HG02970 (cell line): Measurements from ENCODE around the gene MMP8.
"Not testable (repeated sequence)": the region's sequence is repeated elsewhere in the genome, so short reads cannot be mapped to it uniquely, and the experiment has no call there.

Experiments used
- ATAC-seq: cut with Tn5 transposase; IDR thresholded peaks from one replicate; pipeline ENCODE4 v1.9.1; 2021; ENCODE audit warnings: mild to moderate bottlenecking, moderate library complexity, moderate number of reproducible peaks; ENCODE audit not compliant: unreplicated experiment, low FRiP score

Gene MMP8, protein sequence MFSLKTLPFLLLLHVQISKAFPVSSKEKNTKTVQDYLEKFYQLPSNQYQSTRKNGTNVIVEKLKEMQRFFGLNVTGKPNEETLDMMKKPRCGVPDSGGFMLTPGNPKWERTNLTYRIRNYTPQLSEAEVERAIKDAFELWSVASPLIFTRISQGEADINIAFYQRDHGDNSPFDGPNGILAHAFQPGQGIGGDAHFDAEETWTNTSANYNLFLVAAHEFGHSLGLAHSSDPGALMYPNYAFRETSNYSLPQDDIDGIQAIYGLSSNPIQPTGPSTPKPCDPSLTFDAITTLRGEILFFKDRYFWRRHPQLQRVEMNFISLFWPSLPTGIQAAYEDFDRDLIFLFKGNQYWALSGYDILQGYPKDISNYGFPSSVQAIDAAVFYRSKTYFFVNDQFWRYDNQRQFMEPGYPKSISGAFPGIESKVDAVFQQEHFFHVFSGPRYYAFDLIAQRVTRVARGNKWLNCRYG

DNA sequence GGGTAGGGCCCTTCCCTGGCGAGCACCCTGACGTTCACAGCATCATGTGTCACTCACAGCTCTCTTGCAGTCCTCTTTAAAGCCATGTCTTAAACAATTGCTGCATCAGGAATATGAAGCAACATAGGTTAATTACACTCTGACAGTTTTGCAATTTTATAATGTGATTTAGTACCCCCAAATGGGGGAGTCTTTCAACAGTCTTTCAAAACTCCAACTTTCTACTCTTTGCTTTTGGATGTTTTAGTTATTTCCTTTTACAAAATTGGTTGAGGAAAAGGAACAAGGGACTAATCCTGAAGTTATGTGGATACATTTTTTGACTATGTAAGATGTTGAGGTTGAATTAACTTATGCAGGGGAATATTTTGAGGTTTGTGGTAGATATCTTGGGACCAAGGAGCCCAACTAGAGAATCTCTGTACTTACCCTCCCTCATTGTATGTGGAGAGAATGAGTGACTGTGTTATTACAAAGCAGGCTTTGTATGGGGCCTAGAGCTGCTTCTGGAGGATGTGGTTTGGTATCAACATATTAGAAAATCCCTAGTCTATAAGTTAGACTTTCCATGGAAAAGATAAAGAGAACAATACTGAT, at the start of gene MMP8:
Gene MMP8 (minus strand): TSS at position 51 of the 597 bp plus-strand sequence. CDS start 99 bp downstream, outside the sequence.
- no peak for ATAC-seq

DNA sequence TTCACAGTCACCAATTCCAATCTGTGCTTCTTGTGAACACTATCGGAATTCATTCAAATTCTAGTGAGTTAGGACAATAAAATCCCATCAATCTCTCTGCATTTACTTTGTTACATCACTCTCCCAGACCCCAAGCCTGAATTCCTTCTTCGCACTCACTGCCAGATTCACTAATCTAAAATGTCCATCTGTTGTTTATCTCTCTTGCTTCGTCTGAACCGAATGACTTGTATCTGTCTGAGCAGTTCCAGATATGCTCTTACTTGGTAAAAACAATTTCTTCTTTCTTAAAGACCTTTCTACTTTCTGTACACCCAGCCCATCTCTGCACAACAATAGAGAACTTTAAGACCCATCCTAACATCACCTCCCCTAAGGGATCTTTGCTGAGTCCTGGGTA, 48.6 kb upstream of the MMP8 start:
- ATAC-seq, result no peak

DNA sequence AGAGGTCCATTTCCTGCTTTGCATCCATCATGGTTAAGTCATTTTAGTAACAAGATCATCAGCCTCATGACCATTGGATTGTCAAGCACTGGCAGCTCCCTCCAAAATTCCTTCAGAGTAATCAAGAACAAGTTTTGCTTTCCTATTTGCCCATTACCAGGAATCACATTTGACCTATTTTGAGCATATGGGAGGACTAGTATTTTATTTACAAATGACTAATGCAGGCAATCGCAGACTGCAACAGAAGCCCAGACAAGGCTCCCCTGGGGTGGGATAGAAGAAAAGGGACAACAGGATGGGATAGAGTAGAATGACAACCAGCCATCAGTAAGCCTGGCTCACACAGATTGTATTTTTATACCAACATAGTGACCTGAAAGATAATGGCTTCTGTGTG, 46.6 kb upstream of the MMP8 start:
- ATAC-seq, result no peak

DNA sequence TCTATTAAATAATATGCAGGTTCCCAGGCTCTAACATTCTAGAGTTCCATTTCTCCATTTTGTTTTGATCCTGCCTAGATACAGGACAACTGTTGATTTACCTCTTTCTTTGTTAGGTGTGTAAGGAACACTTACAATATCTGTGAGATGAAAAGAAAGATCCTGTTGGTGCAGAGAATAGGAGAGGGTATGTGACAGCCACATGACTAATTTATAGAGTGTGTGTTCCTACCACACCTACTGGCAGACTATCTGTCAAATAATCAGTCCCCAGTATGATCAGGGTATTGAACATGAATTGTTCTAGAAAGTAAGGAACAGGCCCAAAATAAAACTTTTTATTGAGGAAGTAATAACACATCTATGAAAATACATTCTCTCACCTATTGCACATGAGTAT, 45.4 kb upstream of the MMP8 start:
- ATAC-seq, result no peak

DNA sequence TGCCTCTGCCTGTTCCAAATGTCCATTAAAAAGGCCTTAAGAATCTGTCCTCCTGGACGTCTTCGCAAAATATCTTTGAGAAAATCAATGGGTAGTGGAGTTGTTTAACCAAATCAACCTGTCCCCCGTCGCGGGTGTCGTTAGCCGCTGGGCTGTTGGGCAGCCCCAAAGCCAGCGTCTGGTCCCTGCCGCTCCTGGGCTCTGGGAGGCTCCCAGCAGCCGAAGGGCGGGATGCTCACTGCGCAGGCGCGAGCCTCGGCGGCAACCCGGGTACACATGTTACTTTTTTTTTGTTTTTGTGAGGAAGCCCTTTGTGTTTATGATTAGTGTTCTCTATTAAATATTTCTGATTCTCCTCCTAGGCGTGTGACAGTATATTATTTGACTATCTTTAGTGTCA, 43.0 kb upstream of the MMP8 start:
- no peak for ATAC-seq

DNA sequence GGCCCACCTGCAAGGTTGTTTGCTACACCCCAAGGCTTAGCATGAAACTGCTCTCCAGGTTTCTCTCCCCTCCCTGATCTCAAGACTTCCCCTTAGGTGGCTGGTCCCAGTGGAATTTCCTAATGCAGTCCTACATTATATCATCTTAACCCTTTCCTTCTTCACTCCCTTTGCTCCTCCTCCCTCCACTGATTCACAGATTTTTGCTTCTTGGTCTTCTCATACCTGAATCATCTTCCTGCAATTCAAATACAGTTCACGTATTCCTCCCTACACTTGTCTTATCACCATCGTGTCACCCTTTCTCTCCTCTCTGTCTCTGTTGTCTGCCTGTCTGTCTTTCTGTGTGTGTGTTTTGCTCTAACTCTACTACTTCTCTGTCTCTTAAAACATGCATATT, 38.7 kb upstream of the MMP8 start:
- no peak for ATAC-seq

DNA sequence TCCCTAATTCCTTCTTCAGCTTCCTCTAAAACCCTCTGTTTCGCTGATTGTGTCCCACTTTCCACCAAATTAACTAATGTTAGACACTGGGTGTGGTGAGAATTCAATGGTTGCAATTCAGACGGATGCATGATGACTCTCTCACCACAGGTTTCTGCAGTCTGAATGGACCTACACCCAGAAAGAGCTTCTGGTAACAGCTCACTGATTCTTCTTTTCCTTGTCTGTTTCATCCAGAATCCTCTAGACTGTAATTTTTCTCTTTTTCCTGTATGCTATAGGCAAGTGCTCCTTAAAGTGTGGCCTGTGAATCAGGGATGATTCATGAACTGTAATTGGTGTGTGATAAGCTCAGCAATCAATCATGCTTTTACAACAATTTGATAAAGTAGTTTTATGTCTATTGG, 37.6 kb upstream of the MMP8 start:
- no peak for ATAC-seq

DNA sequence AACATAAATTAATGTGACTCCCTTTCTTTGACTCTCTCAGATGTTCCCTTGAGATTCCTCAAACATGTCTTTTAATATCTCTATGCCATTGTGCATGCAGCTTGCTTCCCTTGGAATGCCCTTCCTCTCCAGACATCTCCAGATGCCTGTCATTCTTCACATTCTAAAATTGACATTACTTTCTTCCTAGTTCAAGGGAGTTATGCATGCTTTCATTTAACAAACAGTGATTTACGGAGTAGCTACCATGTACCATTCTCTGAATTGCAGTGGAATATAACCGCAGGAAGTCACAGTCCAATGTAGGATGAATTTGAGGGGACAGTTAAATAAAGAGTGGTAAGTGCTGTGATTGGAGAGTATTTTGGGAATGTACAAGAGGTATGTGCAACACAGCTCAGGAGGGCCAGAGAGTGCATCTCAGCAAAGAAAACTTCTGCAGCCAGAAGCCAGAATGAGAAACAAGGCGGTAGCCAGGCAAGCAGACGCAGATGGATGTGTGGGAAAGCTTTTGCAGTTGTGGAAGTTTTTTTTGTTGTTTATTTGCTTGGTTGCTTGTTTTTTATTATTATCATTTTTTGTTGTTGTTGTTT, 37.0 kb upstream of the MMP8 start:
- no peak for ATAC-seq

DNA sequence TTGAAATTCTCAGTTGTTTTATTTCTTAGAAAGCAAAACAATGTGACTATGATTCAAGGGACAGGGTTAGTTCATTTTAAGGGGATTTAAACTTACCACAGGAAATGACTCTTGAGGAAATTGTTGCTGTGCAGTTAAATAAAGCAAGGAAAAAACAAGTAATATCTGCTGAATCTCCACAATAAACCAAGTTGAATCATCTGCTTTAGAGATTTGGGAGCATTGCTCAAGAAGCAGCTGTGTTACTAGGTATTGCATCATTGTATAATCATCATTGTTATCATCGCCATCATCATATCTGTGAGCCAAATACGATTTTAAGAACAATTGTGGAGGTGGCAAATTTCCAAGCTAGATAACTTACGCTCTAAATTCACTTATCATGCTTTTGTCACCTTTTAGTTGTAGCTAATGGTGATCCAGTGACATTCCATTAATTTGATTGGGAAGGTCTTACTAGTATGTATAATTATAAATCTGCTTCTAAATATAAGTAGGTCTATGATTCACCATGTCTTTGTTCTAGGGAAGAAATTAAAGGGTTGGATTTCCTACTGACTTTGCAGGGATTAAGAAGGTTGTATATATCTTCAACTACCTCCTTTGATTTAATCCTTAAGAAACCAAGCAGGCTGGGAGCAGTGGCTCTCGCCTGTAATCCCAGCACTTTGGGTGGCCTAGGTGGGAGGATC, 35.7 kb upstream of the MMP8 start:
- no peak for ATAC-seq

DNA sequence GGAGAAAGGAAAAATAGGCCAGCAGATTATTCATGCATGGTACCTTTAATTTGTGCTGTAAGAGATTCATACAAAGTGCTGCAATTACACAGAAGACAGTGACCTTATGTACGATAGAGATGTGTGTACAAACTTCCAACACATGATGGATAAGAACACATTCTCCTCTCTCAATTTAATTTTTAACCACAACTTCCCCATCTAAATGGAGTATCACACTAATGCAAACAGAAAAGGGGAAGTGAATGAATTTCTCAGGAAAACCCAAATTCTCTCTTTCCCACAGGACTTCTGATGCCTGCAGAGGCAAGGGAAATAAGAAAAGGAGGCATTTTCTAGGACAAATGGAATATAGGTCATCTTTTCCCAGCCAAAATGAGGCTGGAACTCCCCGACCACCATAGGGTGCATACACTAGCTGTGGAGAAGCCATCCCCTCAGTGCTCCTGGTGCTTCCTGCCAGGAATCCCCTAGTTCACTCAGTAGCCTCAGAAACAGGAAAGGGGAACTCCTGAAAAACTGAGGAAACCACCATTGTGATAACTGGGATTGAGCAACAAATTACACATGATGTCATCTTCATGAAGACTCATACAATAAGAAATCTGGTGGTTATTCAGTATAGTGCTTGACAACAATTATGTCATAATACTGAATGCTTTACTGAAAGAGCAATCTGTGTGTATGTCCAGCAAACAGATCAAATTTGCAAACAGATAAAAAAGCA, 33.2 kb upstream of the MMP8 start:
- ATAC-seq, result no peak

DNA sequence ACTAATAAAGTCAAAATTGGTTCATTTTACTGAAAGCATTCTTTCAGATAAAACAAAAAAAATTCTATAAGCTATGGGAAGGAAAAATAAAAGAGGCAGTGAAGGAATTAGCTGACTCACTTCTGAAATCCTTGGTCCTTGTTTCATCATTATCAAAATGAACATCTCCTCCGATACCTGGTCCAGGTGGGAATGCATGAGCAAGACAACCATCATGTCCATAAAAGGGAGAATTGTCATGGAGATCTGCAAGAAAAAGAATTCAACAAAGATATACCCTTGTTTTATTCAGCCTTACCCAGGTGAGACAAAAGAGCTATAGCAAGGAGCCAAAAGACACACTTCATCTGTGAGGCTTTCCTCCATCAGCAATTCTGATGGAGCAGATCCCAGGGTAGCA, 28.5 kb upstream of the MMP8 start:
- no peak for ATAC-seq

DNA sequence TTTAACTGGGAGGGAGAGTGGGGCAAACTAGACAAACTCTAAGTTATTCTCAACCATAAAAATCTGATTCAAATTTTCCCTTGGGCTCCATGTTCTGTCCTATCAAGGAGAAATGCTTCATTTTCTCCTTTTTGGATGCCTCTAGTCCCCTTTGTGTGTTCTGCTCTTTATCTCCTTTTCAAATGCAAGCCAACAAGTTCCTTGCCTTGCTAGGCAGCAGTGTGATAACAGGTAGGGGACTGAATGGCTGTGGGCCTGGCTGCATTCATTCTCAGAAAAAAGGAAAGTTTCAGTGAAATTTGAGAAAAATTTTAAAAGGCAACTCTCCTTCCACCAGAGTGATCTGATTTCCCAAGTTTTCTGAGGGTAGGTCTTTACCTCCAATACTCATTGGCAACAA, 26.9 kb upstream of the MMP8 start:
- no peak for ATAC-seq

DNA sequence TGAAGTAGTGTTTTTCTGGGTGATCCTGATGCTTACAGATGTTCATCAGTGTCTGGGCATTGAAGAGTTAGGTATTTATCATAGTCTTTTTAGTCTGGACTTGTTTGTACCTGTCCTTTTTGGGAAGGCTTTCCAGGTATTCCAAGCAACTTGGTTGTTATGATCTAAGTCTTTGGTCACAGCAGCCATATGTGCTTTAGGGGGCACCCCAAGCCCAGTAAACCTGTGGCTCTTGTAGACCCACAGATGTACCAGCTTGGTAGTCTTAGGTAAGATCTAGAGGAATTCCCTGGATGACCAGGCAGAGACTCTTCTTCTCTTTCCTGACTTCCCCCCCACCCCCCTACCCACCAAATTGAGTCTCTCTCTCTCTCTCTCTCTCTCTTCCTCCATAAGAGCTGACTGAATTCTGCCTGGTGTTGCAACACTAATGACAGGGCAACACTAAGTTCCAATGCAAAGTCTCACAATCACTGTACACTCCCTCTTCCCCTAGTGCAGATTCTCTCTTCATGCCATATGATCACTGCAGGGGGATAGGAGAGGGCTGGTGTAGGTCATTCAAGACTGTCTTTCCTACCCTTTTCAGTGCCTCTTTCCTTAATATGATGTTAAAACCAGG, 24.5 kb upstream of the MMP8 start:
- ATAC-seq, result no peak

DNA sequence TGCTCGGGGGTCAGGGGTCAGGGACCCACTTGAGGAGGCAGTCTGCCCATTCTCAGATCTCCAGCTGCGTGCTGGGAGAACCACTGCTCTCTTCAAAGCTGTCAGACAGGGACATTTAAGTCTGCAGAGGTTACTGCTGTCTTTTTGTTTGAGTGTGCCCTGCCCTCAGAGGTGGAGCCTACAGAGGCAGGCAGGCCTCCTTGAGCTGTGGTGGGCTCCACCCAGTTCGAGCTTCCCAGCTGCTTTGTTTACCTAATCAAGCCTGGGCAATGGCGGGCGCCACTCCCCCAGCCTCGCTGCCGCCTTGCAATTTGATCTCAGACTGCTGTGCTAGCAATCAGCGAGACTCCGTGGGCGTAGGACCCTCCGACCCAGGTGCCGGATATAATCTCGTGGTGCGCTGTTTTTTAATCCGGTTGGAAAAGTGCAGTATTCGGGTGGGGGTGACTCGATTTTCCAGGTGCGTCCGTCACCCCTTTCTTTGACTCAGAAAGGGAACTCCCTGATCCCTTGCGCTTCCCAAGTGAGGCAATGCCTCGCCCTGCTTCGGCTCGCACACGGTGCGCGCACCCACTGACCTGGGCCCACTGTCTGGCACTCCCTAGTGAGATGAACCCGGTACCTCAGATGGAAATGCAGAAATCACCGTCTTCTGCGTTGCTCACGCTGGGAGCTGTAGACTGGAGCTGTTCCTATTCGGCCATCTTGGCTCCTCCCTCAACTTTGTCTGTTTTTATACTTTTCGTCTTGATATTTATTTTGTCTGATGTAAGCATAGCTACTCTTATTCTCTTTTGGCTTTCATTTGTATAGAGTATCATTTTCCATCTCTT, 22.2 kb upstream of the MMP8 start:
- ATAC-seq, result not testable (repeated sequence)

DNA sequence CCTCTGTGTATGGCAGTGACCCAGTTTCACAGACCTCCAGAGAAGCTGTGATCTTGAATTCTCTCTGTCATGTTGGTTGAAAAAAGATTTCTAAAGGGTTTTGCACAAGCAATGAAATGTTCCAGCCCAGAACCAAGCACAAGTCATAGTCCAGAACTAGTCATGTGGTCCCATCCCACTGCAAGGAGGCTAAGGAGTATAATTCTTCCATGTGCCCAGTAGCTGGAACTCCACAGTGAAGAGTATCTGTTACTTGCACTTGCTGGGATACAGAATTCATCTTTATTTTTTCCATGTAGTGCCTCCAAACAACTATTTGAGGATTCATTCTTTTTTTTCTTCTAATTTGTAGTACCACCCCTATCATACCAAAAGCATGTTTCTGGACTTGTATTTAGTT, 9.9 kb upstream of the MMP8 start:
- no peak for ATAC-seq

DNA sequence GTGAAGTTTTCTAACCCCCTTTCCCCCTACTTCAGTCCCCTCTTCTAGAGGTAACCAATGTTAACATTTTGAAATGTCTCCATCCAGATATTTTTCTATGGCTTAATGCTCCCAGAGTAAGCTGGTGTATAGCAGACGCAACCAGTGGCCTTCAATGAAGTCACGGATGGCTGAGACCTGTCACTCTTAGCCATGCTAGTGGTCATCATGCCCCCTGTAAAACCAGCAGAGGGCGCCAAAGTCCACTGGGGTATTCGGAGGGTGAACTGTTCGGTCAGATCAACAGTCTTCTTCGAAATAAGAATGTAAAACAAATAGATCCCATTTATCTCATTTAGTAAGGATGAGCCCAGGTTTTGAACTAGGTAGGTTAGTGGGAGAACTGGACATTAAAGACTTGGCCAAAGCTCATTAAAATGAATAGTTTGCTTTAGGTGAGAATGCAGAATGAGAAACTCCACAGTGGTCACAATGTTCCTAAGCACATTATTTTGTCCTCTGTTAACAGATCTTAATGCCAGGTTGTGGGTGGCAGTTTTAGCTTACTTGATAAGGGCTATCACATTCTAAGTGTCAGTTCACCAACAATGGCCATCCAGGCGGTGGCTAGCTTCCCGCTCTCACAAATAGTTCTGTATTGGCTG, 8.6 kb upstream of the MMP8 start:
- no peak for ATAC-seq

DNA sequence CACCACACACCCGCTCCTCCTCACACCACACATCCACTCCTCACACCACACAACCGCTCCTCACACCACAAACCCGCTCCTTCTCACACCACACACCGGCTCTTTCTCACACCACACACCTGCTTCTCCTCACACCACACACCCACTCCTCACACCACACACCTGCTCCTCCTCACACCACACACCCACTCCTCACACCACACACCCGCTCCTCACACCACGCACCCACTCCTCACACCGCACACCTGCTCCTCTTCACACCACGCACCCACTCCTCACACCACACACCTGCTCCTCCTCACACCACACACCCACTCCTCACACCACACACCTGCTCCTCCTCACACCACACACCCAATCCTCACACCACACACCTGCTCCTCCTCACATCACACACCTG, 6.2 kb upstream of the MMP8 start:
- ATAC-seq, result not testable (repeated sequence)
